ENCODE results near the gene GTF2H3. TPM values are rescaled to one million over a fixed set of nuclear protein-coding genes. Genes with fewer than 3 reads are reported as not detected.

GTF2H3 gene
- polyA plus RNA-seq, 2 of the 4 experiments (the other 2 are of a cell fraction), result 25.5 to 85.3 TPM

- peak in 1 of 2 experiments; percentile 24; a peak in 3 of 6 replicates for ATAC-seq
- ChIA-PET CTCF (no interaction called here), POLR2A (interaction anchor here (1.1 kb wide), 1 partner anchor 27 kb away, joined by 7 read pairs; no protein-coding TSS in a partner anchor)
- peak overlapping the region; percentile 93 to 94 for H3K27ac ChIP-seq
- no peak for TF ChIP-seq HOXB5 (CRISPR knock-in tag; IDR thresholded peaks at IDR 0.05)
- no peak for TF ChIP-seq KDM5A (IDR thresholded peaks at IDR 0.05)
- TF ChIP-seq NPAS2 (CRISPR knock-in tag; IDR thresholded peaks at IDR 0.05; ENCODE audit: borderline replicate concordance), result no peak
- TF ChIP-seq NFE2L2 (conservative IDR thresholded peaks at IDR 0.05; ENCODE audit: low read length), result no peak
- peak; percentile 14; the same call in 1 of the 2 replicates for TF ChIP-seq PHF8 (IDR thresholded peaks at IDR 0.05; ENCODE audit: borderline replicate concordance, low read depth)
- no peak for TF ChIP-seq TFCP2L1 (CRISPR knock-in tag; IDR thresholded peaks at IDR 0.05)
- TF ChIP-seq EHMT2 (IDR thresholded peaks at IDR 0.05; ENCODE audit: low read depth), result no peak
- no peak for TF ChIP-seq ZSCAN20 (CRISPR knock-in tag; IDR thresholded peaks at IDR 0.05)
- TF ChIP-seq RARB (CRISPR knock-in tag; IDR thresholded peaks at IDR 0.05), result no peak
- TF ChIP-seq RNF2 (IDR thresholded peaks at IDR 0.05; ENCODE audit: borderline replicate concordance, low read depth), result no peak
- TF ChIP-seq BCL3 (IDR thresholded peaks at IDR 0.05), result no peak
- TF ChIP-seq EP300 (IDR thresholded peaks at IDR 0.05), result no peak
- 0 out of 2 replicates have a peak, but pooled peaks have one; percentile 15 for TF ChIP-seq FOSB (CRISPR knock-in tag; IDR thresholded peaks at IDR 0.05)
- TF ChIP-seq GATA3 (IDR thresholded peaks at IDR 0.05; ENCODE audit: borderline replicate concordance), result no peak
- H3K9me3 ChIP-seq, result no peaks in the 10 kb centered on the region
- peaks cover 6% of the 10 kb centered on the region; the same call in 1 of the 3 replicates for H3K4me1 ChIP-seq
- DNase-seq (ENCODE audit: low read depth in 1 of 2, low spot score in 1 of 2), result no peak
- peak overlapping the region; percentile 93 for H3K4me3 ChIP-seq
- H3K4me2 ChIP-seq, result peak overlapping the region; percentile 90
- no peak for FAIRE-seq
- WGBS (ENCODE audit: missing lambda C conversion rate), result under 1% methylated on average over 19 of the region's 19 CpGs
Measured at GRCh38 chr12:123634142-123634561, 523 bp downstream of the GTF2H3 start.

- Histone ChIP-seq H3K9me3 (no peaks in the 10 kb centered on the region), H3K27ac (no peak overlapping the region), H3K4me3 (no peak overlapping the region), H3K4me2 (no peak overlapping the region), H3K4me1 (no peaks in the 10 kb centered on the region)
- TF ChIP-seq SMC3 (IDR thresholded peaks at IDR 0.05) (no peak), HMGXB4 (CRISPR knock-in tag; IDR thresholded peaks at IDR 0.05; ENCODE audit: borderline replicate concordance) (no peak), POLR2A (IDR thresholded peaks at IDR 0.05; ENCODE audit: low read length) (no peak), JUNB (IDR thresholded peaks at IDR 0.05) (no peak), KDM5A (IDR thresholded peaks at IDR 0.05) (no peak), BHLHE40 (IDR thresholded peaks at IDR 0.05; ENCODE audit: low read depth, low read length) (no peak), ESRRA (IDR thresholded peaks at IDR 0.05; ENCODE audit: borderline replicate concordance, low read length) (no peak), HOXA7 (CRISPR knock-in tag; IDR thresholded peaks at IDR 0.05) (no peak), PHF8 (IDR thresholded peaks at IDR 0.05; ENCODE audit: borderline replicate concordance, low read depth) (no peak), HEYL (CRISPR knock-in tag; IDR thresholded peaks at IDR 0.05) (no peak), KDM1A (IDR thresholded peaks at IDR 0.05; ENCODE audit: low read depth) (no peak), FOSB (CRISPR knock-in tag; IDR thresholded peaks at IDR 0.05) (no peak), CEBPB (IDR thresholded peaks at IDR 0.05) (no peak), HDAC2 (IDR thresholded peaks at IDR 0.05) (no peak), ZSCAN20 (CRISPR knock-in tag; IDR thresholded peaks at IDR 0.05) (no peak)
- TF ChIP-seq, protein P1, sequence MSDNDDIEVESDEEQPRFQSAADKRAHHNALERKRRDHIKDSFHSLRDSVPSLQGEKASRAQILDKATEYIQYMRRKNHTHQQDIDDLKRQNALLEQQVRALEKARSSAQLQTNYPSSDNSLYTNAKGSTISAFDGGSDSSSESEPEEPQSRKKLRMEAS (IDR thresholded peaks at IDR 0.05), result no peak
- TF ChIP-seq, protein P2, sequence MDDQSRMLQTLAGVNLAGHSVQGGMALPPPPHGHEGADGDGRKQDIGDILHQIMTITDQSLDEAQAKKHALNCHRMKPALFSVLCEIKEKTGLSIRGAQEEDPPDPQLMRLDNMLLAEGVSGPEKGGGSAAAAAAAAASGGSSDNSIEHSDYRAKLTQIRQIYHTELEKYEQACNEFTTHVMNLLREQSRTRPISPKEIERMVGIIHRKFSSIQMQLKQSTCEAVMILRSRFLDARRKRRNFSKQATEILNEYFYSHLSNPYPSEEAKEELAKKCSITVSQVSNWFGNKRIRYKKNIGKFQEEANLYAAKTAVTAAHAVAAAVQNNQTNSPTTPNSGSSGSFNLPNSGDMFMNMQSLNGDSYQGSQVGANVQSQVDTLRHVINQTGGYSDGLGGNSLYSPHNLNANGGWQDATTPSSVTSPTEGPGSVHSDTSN (IDR thresholded peaks at IDR 0.05), result no peak
- TF ChIP-seq, protein P3, sequence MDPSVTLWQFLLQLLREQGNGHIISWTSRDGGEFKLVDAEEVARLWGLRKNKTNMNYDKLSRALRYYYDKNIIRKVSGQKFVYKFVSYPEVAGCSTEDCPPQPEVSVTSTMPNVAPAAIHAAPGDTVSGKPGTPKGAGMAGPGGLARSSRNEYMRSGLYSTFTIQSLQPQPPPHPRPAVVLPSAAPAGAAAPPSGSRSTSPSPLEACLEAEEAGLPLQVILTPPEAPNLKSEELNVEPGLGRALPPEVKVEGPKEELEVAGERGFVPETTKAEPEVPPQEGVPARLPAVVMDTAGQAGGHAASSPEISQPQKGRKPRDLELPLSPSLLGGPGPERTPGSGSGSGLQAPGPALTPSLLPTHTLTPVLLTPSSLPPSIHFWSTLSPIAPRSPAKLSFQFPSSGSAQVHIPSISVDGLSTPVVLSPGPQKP (IDR thresholded peaks at IDR 0.05; ENCODE audit: low read depth, low read length), result no peak
- no peak for ATAC-seq
- no peak for FAIRE-seq
- POLR2A ChIA-PET, result interaction anchor here (0.7 kb wide), 1 partner anchor 1158 kb away, joined by 4 read pairs; no protein-coding TSS in a partner anchor
- CTCF ChIA-PET, result no interaction called here
- 87% methylated on average over 7 of the region's 7 CpGs for WGBS (ENCODE audit: missing lambda C conversion rate)
- no peak for DNase-seq (ENCODE audit: low read depth in 1 of 2, low spot score in 1 of 2)
Measured at GRCh38 chr12:123643911-123644310, 10.3 kb downstream of the GTF2H3 start.
